GM19099 (cell line): ENCODE data around the gene RFX7.

Experiments
- POLR2A ChIP-seq: IDR thresholded peaks from 3 replicates; pipeline ENCODE4 v1.6.1; 2011; ENCODE audit warnings: low read depth; ENCODE audit not compliant: insufficient read length; ENCODE audit errors: extremely low read depth

Gene RFX7

DNA sequence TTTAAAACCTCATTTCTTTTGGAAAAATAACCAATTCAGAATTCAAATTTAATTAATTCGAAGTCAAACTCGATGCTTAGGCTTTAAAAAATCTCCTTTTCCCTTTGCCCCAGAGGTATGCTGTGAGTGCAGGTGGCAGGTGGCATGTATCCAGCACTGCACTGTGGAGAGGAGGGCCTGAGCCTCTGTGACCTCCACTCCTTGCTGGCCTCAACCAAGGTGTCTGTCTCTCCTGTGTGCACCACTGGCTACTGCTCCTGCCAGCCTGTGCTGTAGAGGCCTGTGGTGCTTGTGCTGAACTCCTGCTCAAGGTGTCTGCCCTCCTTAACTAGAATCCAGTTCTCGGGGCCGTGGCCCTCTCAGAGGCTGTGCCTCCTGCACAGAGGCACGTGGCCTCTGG, 194.1 kb downstream of the RFX7 start:
- TF ChIP-seq POLR2A: no peak

DNA sequence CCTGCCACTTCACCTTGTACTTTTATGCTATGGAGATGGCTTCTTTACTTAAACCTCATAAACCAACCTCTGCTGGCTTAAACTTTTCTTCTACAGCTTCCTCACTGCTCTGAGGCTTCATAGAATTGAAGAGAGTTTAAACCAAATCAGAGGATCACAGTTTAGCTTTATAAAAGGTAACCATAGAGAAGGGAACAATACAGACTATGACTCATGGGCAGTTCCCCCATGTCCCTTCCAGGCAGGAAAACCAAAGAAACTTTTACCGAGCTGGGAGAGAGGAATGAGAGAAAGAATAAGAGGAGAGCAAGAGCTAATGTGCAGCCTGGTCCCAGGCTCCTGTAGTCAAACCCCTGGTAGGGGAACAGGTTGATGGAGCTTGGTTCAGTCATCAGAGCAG, 196.3 kb downstream of the RFX7 start:
- TF ChIP-seq POLR2A: no peak

DNA sequence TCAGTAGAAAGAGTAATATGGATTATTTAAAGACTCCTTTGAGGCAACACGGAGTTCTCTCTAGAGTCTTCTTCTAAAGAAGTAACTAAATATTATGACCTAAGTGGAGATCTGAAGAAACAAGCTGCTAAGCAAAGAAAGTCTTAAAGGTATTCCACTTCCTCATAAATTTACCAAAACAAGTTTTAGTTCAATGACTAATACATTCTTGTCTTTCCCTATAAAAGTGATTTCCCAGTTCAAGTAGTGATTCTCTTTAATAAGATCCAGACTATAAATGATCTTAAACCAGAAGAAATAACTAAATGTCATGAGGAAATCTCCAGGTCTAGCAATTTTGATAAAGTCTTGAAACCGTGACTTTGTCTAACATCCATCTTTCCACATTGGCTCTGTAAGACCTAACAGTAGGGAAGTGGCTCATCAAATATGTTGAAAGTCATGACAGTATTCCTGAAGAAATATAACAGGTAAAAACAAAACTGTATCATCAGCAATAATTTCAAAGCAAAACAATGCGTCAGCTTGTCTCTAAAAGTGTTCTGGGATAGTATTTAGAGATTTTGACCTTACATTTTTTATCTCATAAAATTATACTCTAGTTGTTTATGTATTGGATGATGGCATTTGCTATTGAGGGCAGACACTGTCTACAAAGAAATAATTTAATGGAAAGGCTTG, 198.5 kb downstream of the RFX7 start:
- no peak for TF ChIP-seq POLR2A

DNA sequence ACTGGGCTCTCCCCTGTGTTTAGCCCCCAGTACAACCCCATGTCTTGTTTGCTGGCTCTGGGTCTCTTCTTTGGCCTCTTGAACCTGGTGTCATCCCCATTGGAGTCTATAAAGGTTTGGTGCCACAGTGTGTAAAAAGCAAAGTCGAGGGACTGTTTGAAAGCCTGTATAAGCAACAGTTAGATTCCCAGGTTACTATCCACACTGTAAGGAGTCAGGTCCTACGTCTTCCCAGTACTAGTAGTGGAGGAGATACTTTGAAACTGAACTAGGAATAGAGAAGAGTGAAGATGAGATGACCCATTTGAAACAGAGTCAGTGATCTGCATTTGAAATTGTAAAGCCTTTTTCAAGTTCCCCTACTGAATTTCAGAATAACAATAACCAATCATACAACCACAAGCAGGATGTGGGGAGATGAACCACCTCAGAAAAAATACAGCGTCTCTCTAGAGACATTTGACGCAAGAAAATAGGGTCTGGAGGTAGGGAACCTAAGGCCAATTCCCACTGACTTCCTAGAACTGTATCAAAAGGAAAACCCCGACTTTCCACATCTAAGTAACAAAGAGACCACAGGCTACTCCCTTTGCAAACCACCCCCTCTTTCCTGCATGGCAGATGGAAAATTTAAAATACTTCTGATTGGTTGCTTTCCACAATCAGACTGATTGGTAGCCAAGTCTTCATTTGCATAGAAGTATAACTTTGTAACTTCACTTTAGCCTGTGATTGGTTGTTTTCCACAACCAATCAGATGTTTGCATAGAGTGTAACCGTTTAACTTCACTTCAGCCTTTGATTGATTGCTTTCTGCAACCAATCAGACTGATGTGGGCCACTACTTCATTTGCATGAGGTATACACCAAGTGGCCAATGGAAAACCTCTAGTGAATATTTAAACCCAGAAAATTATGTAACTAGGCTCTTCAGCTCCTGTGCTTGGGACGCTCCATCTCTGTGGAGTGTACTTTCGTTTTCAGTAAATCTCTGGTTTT, 200.4 kb downstream of the RFX7 start:
- no peak for TF ChIP-seq POLR2A

DNA sequence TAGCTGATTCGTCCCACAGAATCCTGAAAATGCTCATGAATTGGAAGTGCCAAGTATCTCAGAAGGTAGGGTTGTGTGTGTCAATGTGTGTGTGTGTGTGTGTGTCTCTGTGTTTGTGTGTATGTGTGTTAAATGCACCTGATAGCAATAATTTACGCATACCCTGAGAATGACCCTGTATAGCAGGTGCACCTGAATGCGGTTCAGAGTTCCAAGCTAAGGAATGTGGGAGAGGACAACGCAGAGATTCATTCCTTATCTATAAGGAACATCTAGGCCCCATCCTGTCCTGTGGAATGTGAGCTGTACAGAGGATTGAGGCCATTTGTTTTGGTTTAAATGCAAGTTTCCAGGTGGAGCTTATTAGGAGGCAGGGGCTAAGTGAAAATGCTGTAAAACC, 201.2 kb downstream of the RFX7 start:
- TF ChIP-seq POLR2A: no peak

DNA sequence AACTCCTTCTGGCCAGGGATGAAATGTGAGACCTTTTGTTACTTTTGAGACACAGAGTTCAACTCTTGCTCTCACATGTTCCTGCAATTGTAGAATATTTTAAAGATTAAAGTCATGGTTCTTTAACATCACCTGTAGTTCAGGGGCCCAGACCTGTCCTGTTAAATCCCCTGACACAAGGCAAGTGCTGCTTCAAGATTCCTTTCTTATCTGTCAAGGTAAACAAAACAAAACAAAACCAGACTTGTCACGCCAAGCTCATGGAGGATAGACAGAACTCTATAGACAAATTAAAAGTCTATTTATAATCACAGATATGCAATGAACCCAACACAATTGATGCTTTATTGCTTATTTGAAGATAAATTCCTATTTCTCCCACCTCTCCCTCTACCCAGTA, 201.6 kb downstream of the RFX7 start:
- TF ChIP-seq POLR2A: no peak

DNA sequence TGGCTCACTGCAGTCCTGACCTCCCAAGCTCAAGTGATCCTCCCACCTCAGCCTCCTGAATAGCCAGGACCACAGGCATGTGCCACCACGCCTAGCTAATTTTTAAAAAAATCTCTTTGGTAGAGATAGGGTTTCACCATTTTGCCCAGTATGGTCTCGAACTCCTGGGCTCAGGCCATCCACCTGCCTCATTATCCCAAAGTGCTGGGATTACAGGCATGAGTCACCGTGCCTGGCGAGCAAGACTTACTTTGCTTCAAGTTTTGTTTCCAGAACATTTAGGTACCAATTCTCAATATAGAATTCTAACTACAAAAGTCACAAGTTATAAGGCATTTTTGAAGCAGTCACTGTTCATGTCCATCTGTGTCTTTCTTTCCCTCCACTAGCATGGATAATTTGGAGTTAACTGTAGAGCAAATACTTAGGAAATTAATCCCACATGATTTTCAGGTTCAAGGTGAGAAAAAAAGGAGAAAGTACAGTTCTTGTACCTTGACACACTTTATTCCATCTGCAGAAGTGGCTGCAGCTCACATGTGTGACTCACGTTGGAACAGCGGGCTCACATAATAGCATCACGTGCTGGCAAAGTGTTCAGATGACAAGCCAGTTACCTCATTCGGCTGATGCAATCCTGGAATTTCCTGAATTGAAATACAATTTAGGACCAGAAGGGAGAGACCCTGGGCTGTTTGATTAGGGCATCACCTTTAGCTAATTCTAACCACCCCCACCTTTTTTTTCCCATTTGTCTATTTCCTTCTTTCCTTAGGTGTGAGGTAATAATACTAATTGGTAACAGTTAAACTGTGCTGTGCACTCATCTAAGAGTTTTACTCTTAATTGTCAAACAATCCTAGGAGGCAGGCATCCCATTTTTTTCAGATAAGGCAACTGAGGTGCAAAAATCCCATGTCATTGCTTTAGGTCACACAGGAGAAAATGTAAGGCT, 203.3 kb downstream of the RFX7 start:
- TF ChIP-seq POLR2A: no peak

DNA sequence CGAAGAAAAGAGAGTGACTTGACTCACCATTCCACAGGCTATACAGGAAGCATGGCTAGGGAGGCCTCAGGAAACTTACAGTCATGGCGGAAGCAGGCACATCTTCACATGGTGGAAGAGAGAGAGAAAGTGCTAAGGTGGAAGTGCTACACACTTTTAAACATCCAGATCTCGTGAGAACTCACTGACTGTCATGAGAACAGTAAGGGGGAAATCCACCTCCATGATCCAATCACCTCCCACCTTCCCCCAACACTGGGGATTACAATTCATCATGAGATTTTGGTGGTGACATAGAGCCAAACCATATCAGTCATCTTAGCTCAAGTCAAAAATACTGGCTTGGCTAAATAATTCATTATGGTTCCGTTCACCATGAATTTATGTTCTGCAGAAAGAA, 205.0 kb downstream of the RFX7 start:
- no peak for TF ChIP-seq POLR2A

DNA sequence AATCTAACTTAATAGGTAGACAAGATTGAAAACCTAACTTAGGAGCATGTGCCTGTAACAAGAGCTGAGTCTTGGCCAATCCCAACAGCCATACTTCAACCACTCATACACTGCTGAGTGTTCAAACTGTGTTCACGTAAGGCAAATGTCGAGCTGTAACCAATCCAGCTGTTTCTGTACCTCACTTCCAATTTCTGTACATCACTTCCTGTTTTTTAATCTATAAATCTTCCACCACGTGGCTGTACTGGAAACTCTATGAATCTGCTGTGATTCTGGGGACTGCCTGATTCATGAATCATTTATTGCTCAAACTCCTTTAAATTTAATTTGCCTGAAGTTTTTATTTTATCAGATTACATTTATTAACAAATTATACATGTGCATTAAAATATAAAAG, 205.7 kb downstream of the RFX7 start:
- no peak for TF ChIP-seq POLR2A
